Measurements from ENCODE around the gene TMEM123. TPM values are rescaled to one million over a fixed set of nuclear protein-coding genes. Genes with fewer than 3 reads are reported as not detected.

TMEM123 gene
- total and polyA plus RNA-seq, 2 of the 4 experiments (the other 2 are of a cell fraction) = 96.9 to 127 TPM

GRCh38 chr11:102405501-102405900, 47.1 kb downstream of the TMEM123 start:
- no peak for ATAC-seq (ENCODE audit: low read depth)
- H3K4me2 ChIP-seq (ENCODE audit: low read depth, low read length) = no peak overlapping the region
- H3K4ac ChIP-seq (ENCODE audit: low read depth, low read length) = no peak overlapping the region
- peaks cover 38% of the 10 kb centered on the region; the same call in 1 of the 2 replicates for H4K20me1 ChIP-seq (ENCODE audit: insufficient read depth, low read length)
- H4K5ac ChIP-seq (ENCODE audit: low read depth, low read length) = no peak overlapping the region
- H3K9me1 ChIP-seq (ENCODE audit: insufficient read depth, low read length) = peaks cover 19% of the 10 kb centered on the region
- peaks cover 18 to 63% of the 10 kb centered on the region in 2 experiments for H3K79me1 ChIP-seq (ENCODE audit: low read depth in 1 of 2, low read length in 2 of 2)
- H2BK15ac ChIP-seq (ENCODE audit: low read depth, low read length) = no peak overlapping the region
- dilution Hi-C loops (cut with HindIII; ENCODE audit: low sequenced_read_pairs, unreplicated experiment) (no loop called here), intact Hi-C loops (cut with micrococcal nuclease) (loop anchor here (10.0 kb wide), 1 partner anchor 51 kb away; no protein-coding TSS in a partner anchor), in situ Hi-C loops (cut with MboI; ENCODE audit: low sequenced_read_pairs) (no loop called here)
- no peak overlapping the region for H4K91ac ChIP-seq (ENCODE audit: insufficient read depth, low read depth, low read length)
- H2BK120ac ChIP-seq (ENCODE audit: low read depth, low read length) = no peak overlapping the region
- peaks cover 24% of the 10 kb centered on the region for H3K36me3 ChIP-seq (ENCODE audit: control insufficient read depth, insufficient read depth, low read length)
- H4K8ac ChIP-seq (ENCODE audit: low read depth in 2 of 2, low read length in 2 of 2) = no peak overlapping the region
- no peak overlapping the region for H3K18ac ChIP-seq (ENCODE audit: low read depth, low read length)
- no peak overlapping the region for H2AK9ac ChIP-seq (replicated peaks; ENCODE audit: low read depth, low read length, poor library complexity)
- H2BK20ac ChIP-seq (ENCODE audit: low read depth, low read length) = no peak overlapping the region
- no peaks in the 10 kb centered on the region for H3K27me3 ChIP-seq (ENCODE audit: control insufficient read depth, insufficient read depth, low read length)
- H3K4me3 ChIP-seq (ENCODE audit: insufficient read depth, low read depth, low read length) = no peak overlapping the region
- no peaks in the 10 kb centered on the region for H3K9me3 ChIP-seq (ENCODE audit: control insufficient read depth, insufficient read depth, low read length)
- H3K23ac ChIP-seq (ENCODE audit: low read depth, low read length) = no peak overlapping the region
- no peak overlapping the region for H2BK5ac ChIP-seq (ENCODE audit: low read depth, low read length, poor library complexity, severe bottlenecking)
- H2AK5ac ChIP-seq (ENCODE audit: low read depth, low read length) = no peak overlapping the region
- peaks cover 4% of the 10 kb centered on the region for H3K4me1 ChIP-seq (ENCODE audit: control insufficient read depth, insufficient read depth, low read length)
- no peak overlapping the region for H3K14ac ChIP-seq (replicated peaks; ENCODE audit: low read depth, low read length)
- TF ChIP-seq CEBPB (IDR thresholded peaks at IDR 0.05; ENCODE audit: low read depth, low read length) (no peak), FOS (IDR thresholded peaks at IDR 0.05; ENCODE audit: low read depth, low read length) (no peak), SMC3 (IDR thresholded peaks at IDR 0.05; ENCODE audit: low read depth, low read length) (no peak), NFE2L2 (IDR thresholded peaks at IDR 0.05; ENCODE audit: low read depth, low read length) (no peak)
- H3K56ac ChIP-seq (ENCODE audit: extremely low read depth, insufficient read depth, low read length) = no peak overlapping the region
- ChIA-PET POLR2A (ENCODE audit: unreplicated experiment) (no interaction called here), CTCF (interaction anchor here (2.2 kb wide), 1 partner anchor 15 kb away, joined by 7 read pairs; no protein-coding TSS in a partner anchor)
- no peak overlapping the region for H3K9ac ChIP-seq (ENCODE audit: low read depth, low read length)
- H2AFZ ChIP-seq (replicated peaks; ENCODE audit: low read length, poor library complexity) = no peak overlapping the region
- H3K27ac ChIP-seq (ENCODE audit: insufficient read depth, low read length) = no peak overlapping the region
- no peak for DNase-seq
- no TSS peak for BruUV-seq (replicated peaks)
- no CpG with 5 or more reads among the region's 5 CpGs for WGBS, 2 experiments (ENCODE audit: extremely low coverage in 2 of 2, insufficient read length in 1 of 2)
